NB4 (cell line): ENCODE results near the gene CLSTN2.

Experiments
- MAX ChIP-seq: IDR thresholded peaks from 2 replicates; pipeline ENCODE4 v1.6.1; 2011; ENCODE audit warnings: low read depth, low read length
- MYC ChIP-seq: IDR thresholded peaks from 2 replicates; pipeline ENCODE4 v1.6.1; 2011; ENCODE audit warnings: low read depth, low read length
- TF ChIP-seq, protein P1 (sequence below): IDR thresholded peaks from one replicate; pipeline ENCODE4 v1.5.1; 2012; ENCODE audit warnings: low read depth, low read length

GRCh38 chr3:140258222-140258724 is 323.3 kb downstream of the CLSTN2 start:
- TF ChIP-seq, protein P1, sequence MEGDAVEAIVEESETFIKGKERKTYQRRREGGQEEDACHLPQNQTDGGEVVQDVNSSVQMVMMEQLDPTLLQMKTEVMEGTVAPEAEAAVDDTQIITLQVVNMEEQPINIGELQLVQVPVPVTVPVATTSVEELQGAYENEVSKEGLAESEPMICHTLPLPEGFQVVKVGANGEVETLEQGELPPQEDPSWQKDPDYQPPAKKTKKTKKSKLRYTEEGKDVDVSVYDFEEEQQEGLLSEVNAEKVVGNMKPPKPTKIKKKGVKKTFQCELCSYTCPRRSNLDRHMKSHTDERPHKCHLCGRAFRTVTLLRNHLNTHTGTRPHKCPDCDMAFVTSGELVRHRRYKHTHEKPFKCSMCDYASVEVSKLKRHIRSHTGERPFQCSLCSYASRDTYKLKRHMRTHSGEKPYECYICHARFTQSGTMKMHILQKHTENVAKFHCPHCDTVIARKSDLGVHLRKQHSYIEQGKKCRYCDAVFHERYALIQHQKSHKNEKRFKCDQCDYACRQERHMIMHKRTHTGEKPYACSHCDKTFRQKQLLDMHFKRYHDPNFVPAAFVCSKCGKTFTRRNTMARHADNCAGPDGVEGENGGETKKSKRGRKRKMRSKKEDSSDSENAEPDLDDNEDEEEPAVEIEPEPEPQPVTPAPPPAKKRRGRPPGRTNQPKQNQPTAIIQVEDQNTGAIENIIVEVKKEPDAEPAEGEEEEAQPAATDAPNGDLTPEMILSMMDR = no peak
- TF ChIP-seq MYC (no peak), MAX (no peak)
